HG02678 (cell line): Measurements from ENCODE around the gene CMBL.

Experiments
- ATAC-seq: cut with Tn5 transposase; IDR thresholded peaks from one replicate; pipeline ENCODE4 v1.9.1; 2021; ENCODE audit warnings: mild to moderate bottlenecking, moderate library complexity; ENCODE audit not compliant: unreplicated experiment

Gene CMBL

GRCh38 chr5:10333154-10334006 lies 25.7 kb upstream of the CMBL start:
- peak; percentile 51 for ATAC-seq

- ATAC-seq = no peak
Observed at GRCh38 chr5:10332301-10332700, 24.6 kb upstream of the CMBL start.

- no peak for ATAC-seq
Observed at GRCh38 chr5:10331341-10331796, 23.7 kb upstream of the CMBL start.

GRCh38 chr5:10330511-10331230 lies 23.0 kb upstream of the CMBL start:
- ATAC-seq = no peak

GRCh38 chr5:10329820-10330481 lies 22.2 kb upstream of the CMBL start:
- no peak for ATAC-seq

GRCh38 chr5:10329446-10329819 lies 21.7 kb upstream of the CMBL start:
- ATAC-seq = no peak

GRCh38 chr5:10328323-10328722 lies 20.6 kb upstream of the CMBL start:
- no peak for ATAC-seq

GRCh38 chr5:10324518-10325370 lies 17.0 kb upstream of the CMBL start:
- ATAC-seq = no peak

GRCh38 chr5:10323588-10324488 lies 16.1 kb upstream of the CMBL start:
- no peak for ATAC-seq

GRCh38 chr5:10321882-10322281 lies 14.2 kb upstream of the CMBL start:
- no peak for ATAC-seq

- ATAC-seq = no peak
Observed at GRCh38 chr5:10320793-10321192, 13.1 kb upstream of the CMBL start.

- ATAC-seq = no peak
Observed at GRCh38 chr5:10319202-10319851, 11.6 kb upstream of the CMBL start.

GRCh38 chr5:10317825-10318682 lies 10.4 kb upstream of the CMBL start:
- peak; percentile 74 for ATAC-seq

- no peak for ATAC-seq
Observed at GRCh38 chr5:10315824-10316509, 8.3 kb upstream of the CMBL start.

GRCh38 chr5:10315201-10315600 lies 7.5 kb upstream of the CMBL start:
- no peak for ATAC-seq

- no peak for ATAC-seq
Observed at GRCh38 chr5:10311595-10312425, 4.1 kb upstream of the CMBL start.
